SJCRH30 (cell line): ENCODE results near the gene FADS1. TPM values are rescaled to one million over a fixed set of nuclear protein-coding genes. Genes with fewer than 3 reads are reported as not detected.

Experiments used
- DNase-seq, 2 experiments: peaks; one replicate each; pipeline ENCODE4 v3.0.0-alpha.2; 2015 to 2020
- H3K27ac ChIP-seq: fragments of 250-450 bp; sonication (Bioruptor Pico); 2 replicates; pipeline ENCODE4 v1.5.1; 2020; ENCODE audit warnings: mild to moderate bottlenecking, moderate library complexity
- H3K27me3 ChIP-seq: fragments of 250-450 bp; sonication (Bioruptor Pico); 2 replicates; pipeline ENCODE4 v1.5.1; 2020; ENCODE audit warnings: mild to moderate bottlenecking, moderate library complexity
- H3K36me3 ChIP-seq: fragments of 250-450 bp; sonication (Bioruptor Pico); 2 replicates; pipeline ENCODE4 v1.5.1; 2020; ENCODE audit warnings: mild to moderate bottlenecking, moderate library complexity
- H3K4me1 ChIP-seq: fragments of 250-450 bp; sonication (Bioruptor Pico); 2 replicates; pipeline ENCODE4 v1.5.1; 2020; ENCODE audit warnings: mild to moderate bottlenecking, moderate library complexity
- H3K4me3 ChIP-seq: fragments of 250-450 bp; sonication (Bioruptor Pico); 2 replicates; pipeline ENCODE4 v1.5.1; 2020; ENCODE audit warnings: mild to moderate bottlenecking, moderate library complexity
- H3K9me3 ChIP-seq: fragments of 250-450 bp; sonication (Bioruptor Pico); replicated peaks from 2 replicates; pipeline ENCODE4 v1.5.1; 2020; ENCODE audit warnings: mild to moderate bottlenecking, moderate library complexity
- total RNA-seq: library from RNA; depleted of rRNA; stranded (reverse); fragments of >200 nt; shearing (Covaris generic); gene quantifications from 2 replicates; pipeline ENCODE4 v1.2.3, GENCODE V29; 2014

The FADS1 gene
- total RNA-seq, 1 experiment from 2014 or later: 105 TPM

DNA sequence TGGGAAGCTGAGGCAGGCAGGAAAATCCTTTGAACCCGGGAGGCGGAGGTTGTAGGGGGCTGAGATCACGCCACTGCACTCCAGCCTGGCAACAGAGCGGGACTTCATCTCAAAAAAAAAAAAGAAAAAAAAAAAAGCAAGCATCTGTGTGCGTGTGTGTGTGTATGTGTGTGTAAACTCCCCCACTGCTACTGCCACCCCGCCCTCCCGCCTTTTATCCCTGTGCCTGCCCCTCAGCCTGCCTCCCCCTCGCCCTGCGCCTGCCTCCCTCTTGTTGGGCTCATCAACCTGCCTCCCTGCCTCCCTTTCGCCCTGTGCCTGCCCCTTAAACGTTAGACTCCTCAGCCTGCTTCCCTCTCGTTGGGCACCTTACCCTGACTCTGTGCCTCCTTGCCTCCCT lies 42.4 kb downstream of the FADS1 start:
- Histone ChIP-seq H3K27me3 (no peaks in the 10 kb centered on the region), H3K4me3 (no peak overlapping the region), H3K27ac (no peak overlapping the region), H3K9me3 (no peaks in the 10 kb centered on the region), H3K36me3 (no peaks in the 10 kb centered on the region), H3K4me1 (peaks cover 9% of the 10 kb centered on the region; the same call in 1 of the 2 replicates)
- DNase-seq: no peak

DNA sequence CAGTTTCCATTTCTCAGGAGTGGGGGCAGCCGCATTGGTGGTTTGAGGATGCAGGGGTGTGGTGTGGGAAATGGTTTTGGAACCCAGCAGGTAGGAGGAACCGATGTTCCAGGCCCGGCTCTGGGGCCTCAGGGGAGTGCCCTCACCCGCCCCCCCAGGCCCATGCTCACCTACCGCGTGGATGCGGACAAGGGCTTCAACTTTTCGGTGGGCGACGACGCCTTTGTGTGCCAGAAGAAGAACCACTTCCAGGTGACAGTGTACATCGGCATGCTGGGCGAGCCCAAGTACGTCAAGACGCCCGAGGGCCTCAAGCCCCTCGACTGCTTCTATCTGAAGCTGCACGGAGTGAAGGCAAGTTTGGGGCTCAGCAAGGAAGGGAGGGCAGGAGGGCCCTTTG lies 43.0 kb downstream of the FADS1 start:
- Histone ChIP-seq H3K36me3 (no peaks in the 10 kb centered on the region), H3K4me3 (no peak overlapping the region), H3K9me3 (no peaks in the 10 kb centered on the region), H3K27ac (no peak overlapping the region), H3K27me3 (no peaks in the 10 kb centered on the region), H3K4me1 (peaks cover 13% of the 10 kb centered on the region; the same call in 1 of the 2 replicates)
- DNase-seq: no peak

DNA sequence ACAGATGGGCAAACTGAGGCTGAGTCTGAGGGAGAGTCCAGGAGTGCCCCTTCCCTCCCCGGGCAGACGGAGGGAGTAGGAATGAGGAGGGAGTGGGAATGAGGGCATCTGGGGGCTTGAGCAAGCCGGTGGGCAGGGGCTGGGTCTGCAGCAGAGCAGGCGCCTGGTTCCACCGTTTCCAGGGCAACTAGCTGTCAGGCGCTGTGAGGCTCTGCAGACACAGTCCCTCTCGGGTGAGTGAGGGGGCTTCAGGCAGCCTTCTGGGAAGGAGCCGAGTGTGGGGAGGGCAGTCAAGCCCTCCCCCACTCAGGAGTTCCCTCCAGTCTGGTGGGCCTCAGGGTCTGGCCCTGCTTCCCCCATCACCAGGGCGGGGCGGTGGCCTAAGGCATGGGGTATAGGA lies 43.4 kb downstream of the FADS1 start:
- Histone ChIP-seq H3K36me3 (no peaks in the 10 kb centered on the region), H3K9me3 (no peaks in the 10 kb centered on the region), H3K4me1 (peaks cover 13% of the 10 kb centered on the region; the same call in 1 of the 2 replicates), H3K27me3 (no peaks in the 10 kb centered on the region), H3K4me3 (no peak overlapping the region), H3K27ac (no peak overlapping the region)
- no peak for DNase-seq

DNA sequence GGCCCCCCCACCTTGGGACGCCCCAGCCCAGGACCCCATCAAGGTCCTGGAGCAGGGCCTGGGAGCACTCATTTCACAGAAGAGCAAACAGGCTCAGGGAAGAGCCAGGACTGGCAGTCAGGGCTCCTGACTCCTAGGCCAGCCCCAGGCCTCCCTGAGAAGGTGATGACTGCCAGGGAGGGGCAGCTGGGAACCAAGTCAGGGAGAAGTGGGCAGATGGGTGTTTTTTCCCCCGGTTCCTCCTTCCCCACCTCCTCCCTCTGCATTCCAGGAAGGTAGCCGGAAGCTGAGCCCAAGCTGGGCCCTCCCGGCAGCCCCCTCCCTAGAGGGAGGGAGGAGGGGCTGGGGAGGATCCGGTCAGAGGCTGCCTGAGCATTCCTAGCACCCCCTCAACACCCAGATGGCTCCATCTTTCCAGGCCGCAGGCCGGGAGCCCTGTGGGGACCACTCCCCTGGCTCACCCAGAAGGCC lies 44.8 kb downstream of the FADS1 start:
- no peaks in the 10 kb centered on the region for H3K36me3 ChIP-seq
- peaks cover 13% of the 10 kb centered on the region; the same call in 1 of the 2 replicates for H3K4me1 ChIP-seq
- no peaks in the 10 kb centered on the region for H3K9me3 ChIP-seq
- H3K4me3 ChIP-seq: no peak overlapping the region
- H3K27ac ChIP-seq: no peak overlapping the region
- DNase-seq: no peak
- no peaks in the 10 kb centered on the region for H3K27me3 ChIP-seq

DNA sequence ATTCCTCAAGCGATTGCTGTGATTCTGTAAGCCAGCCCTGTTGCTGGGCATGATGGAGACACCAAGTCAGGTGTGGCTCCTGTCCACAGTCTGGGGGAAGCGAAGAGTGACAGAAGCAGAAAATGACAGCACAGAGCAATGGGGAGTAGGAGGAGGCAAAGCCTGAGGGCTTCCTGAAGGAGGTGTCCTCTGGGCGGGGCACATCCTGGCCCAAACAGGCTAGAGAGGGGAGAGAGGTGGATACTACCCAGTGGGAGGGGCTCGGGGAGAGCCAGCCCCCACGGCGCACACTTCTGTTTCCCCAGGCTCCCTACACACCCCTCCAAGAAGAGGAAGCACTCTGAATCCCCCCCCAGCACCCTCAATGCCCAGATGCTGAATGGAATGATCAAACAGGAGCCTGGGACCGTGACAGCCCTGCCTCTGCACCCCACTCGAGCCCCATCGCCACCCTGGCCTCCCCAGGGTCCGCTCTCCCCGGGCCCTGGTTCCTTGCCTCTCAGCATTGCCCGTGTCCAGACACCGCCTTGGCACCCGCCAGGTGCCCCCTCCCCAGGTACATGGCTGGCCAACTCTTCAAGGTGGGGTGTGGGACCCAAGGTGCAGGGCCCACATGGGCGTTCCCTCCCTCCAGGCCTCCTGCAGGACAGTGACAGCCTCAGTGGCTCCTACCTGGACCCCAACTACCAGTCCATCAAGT lies 45.5 kb downstream of the FADS1 start:
- Histone ChIP-seq H3K4me1 (peaks cover 19% of the 10 kb centered on the region; the same call in 1 of the 2 replicates), H3K27ac (no peak overlapping the region), H3K4me3 (no peak overlapping the region), H3K9me3 (no peaks in the 10 kb centered on the region), H3K36me3 (no peaks in the 10 kb centered on the region), H3K27me3 (no peaks in the 10 kb centered on the region)
- no peak for DNase-seq

DNA sequence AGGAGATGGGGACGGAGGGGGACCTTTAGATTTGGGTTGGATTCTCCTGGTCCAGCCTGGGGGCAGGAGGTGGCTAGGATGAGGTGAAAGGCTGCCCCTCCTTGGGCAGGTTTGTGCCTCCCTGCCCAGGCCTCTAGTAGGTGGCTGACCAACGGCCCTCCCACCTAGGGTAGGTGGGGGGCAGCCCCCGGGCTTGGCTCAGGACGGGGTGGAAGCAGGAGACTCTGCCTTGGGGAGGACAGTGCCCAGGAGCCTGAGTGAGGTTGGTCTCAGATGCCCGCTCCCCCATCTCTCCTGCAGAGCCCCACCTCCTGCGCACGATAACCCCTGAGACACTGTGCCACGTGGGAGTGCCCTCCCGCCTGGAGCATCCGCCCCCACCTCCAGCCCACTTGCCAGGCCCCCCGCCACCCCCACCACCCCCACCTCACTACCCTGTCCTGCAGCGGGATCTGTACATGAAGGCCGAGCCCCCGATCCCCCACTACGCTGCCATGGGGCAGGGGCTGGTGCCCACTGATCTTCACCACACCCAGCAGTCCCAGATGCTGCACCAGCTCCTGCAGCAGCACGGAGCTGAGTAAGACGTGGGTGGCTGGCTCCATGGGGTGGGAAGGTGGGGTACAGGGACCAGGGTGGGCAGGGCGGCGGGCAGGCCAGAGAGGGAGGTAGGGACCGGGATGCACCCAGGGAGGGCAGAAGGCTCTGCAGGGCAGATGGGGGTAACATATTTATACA lies 46.7 kb downstream of the FADS1 start:
- peaks cover 24% of the 10 kb centered on the region; the same call in 1 of the 2 replicates for H3K4me1 ChIP-seq
- no peak overlapping the region for H3K4me3 ChIP-seq
- DNase-seq: no peak
- H3K27me3 ChIP-seq: no peaks in the 10 kb centered on the region
- H3K9me3 ChIP-seq: no peaks in the 10 kb centered on the region
- H3K27ac ChIP-seq: no peak overlapping the region
- no peaks in the 10 kb centered on the region for H3K36me3 ChIP-seq

DNA sequence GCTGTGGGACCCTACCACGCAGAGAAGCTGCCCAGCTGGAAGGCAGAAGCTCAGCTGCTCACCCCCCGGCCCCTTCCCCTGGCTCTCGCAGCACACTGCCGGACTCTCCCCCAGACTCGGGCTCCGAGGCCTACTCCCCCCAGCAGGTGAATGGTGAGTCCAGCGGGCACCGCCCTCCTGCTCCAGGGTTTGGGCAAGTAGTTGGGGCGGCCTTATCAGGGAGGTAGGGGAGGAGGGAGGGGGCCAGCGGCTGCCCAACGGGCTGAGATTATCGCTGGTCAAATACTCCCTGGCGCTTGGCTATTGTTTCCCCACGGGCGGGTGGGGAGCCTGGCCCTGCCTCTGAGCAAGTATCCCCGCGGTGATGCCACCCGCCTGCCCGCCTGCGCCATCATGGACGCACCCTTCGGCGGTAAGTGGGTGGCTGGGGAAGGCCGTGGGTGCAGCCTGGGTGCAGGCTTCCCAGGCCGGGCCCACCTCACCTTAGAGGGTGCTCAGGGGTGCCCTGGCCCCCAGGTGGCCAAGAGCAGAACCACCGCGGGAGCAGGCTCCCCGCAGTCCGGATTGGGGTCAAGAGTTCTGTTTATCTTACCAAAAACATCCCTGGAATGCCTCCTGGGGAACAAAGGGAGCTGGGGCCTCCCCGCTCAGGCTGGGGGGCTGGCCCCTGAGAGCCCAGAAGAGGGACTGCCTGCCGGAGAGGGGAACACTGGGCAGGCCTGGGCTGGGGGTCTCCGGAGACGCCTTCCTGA lies 47.5 kb downstream of the FADS1 start:
- no peaks in the 10 kb centered on the region for H3K9me3 ChIP-seq
- no peaks in the 10 kb centered on the region for H3K36me3 ChIP-seq
- H3K4me1 ChIP-seq: peaks cover 24% of the 10 kb centered on the region; the same call in 1 of the 2 replicates
- no peak overlapping the region for H3K27ac ChIP-seq
- H3K4me3 ChIP-seq: no peak overlapping the region
- H3K27me3 ChIP-seq: no peaks in the 10 kb centered on the region
- no peak for DNase-seq

DNA sequence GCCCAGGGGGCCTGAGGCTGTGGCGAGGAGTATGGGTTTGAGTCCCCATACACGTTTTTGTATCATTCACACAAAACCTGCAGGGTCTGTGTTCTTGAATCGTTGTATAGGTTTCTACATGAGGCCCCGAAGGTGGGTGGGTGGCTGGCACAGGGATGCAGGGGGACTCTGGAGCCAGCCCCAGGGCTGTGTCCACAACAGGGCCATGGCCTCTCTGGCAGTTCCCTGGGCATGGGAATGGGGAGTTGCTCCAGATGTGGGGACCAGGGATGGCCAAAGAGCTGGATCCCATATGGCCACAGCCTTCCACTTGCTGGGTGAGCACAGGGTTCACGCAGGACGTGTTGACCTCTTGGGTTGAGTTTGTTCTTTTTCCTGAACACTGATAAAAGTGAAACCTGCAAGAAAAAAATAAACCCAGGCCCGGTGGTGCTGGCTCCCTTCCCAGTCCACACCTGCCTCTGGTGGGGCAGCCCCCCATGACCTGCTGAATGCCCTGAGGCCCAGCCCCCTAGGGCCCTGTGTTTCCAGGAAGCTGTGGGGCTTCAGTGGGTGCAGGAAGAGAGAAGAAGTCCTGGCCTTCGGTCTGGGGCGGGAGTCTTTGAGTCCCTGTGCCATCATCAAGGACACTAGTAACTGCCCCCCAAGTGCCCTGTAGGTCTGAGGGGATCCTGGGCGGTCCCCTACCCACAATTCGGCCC lies 48.3 kb downstream of the FADS1 start:
- Histone ChIP-seq H3K4me1 (peaks cover 24% of the 10 kb centered on the region; the same call in 1 of the 2 replicates), H3K4me3 (no peak overlapping the region), H3K27ac (no peak overlapping the region), H3K27me3 (no peaks in the 10 kb centered on the region), H3K36me3 (no peaks in the 10 kb centered on the region), H3K9me3 (no peaks in the 10 kb centered on the region)
- no peak for DNase-seq

DNA sequence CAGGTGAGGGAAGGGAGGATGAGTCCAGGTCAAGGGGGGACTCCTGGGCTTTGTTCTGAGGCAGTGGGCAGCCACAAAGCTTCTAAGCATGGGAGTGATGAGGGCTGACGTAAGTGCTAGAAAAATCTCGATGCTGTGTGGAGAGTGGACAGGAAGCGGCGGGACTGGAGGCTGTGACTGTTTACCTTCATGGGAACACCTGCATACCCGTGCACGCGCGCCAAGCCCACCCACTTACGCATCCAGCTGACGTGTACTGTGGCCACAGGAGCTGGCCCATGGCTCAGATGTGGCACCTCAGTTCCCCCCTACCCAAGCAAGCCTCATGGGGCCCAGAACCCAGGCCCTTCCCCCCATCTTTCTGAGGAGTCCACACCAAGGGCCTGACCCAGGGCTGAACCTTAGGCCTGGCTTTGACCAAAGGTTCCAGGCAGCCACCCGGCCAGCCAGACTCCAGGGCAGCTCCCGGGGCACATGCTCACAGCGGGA lies 50.4 kb downstream of the FADS1 start:
- peaks cover 20% of the 10 kb centered on the region; the same call in 1 of the 2 replicates for H3K4me1 ChIP-seq
- H3K9me3 ChIP-seq: no peaks in the 10 kb centered on the region
- no peak overlapping the region for H3K4me3 ChIP-seq
- no peak overlapping the region for H3K27ac ChIP-seq
- H3K27me3 ChIP-seq: peaks cover 13% of the 10 kb centered on the region; the same call in 1 of the 2 replicates
- no peak for DNase-seq
- H3K36me3 ChIP-seq: no peaks in the 10 kb centered on the region

DNA sequence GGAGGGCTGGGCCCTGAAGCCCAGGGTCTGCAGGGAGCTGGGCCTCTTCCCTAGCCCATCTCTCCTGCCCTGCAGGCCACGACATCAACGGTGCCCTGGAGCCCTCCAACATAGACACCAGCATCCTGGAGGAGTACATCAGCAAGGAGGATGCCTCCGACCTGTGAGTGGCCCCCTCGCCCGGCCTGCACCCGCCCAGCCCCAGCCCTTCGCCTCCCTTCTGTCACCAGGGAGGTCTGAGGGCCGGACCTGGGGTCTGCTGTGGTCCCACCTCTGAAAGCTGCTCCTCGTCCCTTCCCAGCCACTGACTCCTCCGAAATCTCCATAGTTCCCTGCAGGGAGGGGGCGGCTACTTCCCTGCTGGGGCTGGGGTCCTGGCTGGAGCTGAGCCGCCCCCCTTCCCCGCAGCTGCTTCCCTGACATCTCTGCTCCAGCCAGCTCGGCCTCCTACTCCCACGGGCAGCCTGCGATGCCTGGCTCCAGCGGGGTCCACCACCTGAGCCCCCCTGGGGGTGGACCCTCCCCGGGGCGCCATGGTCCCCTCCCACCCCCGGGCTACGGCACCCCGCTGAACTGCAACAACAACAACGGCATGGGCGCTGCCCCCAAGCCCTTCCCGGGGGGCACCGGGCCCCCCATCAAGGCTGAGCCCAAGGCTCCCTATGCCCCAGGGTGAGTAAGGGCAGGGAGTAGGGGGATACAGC lies 51.1 kb downstream of the FADS1 start:
- H3K27ac ChIP-seq: no peak overlapping the region
- DNase-seq: no peak
- H3K9me3 ChIP-seq: no peaks in the 10 kb centered on the region
- no peak overlapping the region for H3K4me3 ChIP-seq
- peaks cover 20% of the 10 kb centered on the region; the same call in 1 of the 2 replicates for H3K4me1 ChIP-seq
- no peaks in the 10 kb centered on the region for H3K36me3 ChIP-seq
- peaks cover 13% of the 10 kb centered on the region; the same call in 1 of the 2 replicates for H3K27me3 ChIP-seq

DNA sequence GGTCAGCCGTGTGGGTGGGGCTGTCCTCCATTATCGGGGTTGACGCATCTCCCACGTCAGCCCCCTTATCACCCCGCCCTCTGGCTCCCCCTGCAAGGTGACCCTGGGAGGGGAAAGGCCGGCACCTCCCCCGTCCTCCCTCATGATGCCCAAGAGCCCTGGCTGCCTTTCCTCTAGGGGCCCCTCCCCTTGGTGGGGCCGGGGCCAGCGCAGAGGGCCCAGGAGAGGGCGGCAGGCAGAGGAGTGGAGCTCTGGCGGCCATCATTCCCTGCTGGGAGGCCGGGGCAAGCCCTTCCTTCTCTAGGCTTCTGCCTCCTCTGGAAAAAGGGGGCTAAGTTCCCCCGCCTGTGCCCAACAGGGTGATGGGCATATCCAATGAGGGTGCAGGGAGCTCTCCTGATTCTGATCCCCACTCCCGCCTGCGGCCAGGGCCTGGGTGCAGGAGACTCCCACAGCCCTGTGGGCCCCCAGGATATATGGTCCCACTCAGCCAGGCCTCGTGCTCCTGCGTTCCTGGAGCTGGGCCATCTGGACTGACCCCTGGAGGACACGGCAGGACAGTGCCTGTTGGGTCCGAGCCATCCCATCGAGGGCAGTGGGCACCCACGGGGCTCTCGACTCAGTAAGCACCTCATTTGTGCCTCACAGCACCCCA lies 52.1 kb downstream of the FADS1 start:
- peaks cover 13% of the 10 kb centered on the region; the same call in 1 of the 2 replicates for H3K27me3 ChIP-seq
- H3K4me3 ChIP-seq: no peak overlapping the region
- H3K36me3 ChIP-seq: no peaks in the 10 kb centered on the region
- DNase-seq: no peak
- no peak overlapping the region for H3K27ac ChIP-seq
- H3K9me3 ChIP-seq: no peaks in the 10 kb centered on the region
- peaks cover 18% of the 10 kb centered on the region; the same call in 1 of the 2 replicates for H3K4me1 ChIP-seq

DNA sequence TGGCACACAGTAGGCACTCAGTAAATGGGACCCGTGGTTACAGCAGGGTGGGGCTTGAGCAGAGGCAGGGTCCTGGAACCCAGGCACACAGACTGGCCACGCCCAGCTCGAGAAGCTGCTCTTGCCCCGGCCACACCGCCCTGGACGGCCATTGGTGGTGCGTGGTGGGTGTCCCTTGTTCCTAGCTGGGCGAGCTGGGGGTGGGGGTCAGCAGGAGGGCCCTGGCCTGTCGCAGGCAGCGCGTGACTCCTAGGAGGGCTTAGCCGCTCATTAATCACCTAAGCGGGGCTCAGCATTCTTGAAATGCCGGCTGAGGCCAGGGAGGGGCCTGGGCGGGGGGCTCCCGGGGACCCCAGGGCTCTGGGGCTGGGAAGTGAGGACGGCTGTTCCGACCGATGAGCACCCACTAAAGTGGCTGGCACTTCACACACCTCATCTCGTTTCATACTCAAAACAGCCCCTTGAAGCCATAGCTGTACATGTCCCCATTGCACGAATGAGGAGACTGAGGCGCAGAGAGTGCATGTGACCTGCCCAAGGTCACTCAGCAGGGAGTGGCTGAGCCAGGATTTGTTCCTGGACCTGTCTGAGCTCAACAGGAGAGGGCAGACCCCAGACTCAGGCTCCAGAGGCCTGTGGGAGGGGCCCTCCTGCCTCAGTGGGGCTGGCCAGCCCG lies 52.7 kb downstream of the FADS1 start:
- Histone ChIP-seq H3K27me3 (peaks cover 13% of the 10 kb centered on the region; the same call in 1 of the 2 replicates), H3K4me1 (peaks cover 12% of the 10 kb centered on the region; the same call in 1 of the 2 replicates), H3K27ac (no peak overlapping the region), H3K4me3 (no peak overlapping the region), H3K9me3 (no peaks in the 10 kb centered on the region), H3K36me3 (no peaks in the 10 kb centered on the region)
- DNase-seq: no peak

DNA sequence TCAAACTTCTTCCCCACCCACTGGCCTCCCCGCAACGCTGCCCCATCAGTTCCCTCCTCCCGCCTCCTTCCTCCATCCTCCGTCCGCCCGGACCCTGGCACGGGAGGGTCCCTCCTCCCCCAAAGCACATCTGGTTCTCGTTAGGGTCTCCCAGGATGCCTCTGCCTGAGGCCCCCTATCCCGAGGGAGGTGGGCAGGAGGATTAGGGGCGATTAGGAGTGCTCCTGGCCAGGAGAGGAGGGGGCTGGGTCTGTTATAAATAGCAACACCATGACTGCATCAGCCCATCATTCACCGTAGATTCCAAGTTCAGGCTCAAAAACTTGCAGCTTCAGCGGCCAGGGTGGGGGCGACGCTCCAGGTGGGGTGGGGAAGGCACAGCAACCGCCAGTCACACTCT lies 54.0 kb downstream of the FADS1 start:
- H3K4me1 ChIP-seq: peaks cover 11% of the 10 kb centered on the region; the same call in 1 of the 2 replicates
- peaks cover 13% of the 10 kb centered on the region; the same call in 1 of the 2 replicates for H3K27me3 ChIP-seq
- H3K9me3 ChIP-seq: no peaks in the 10 kb centered on the region
- no peaks in the 10 kb centered on the region for H3K36me3 ChIP-seq
- H3K4me3 ChIP-seq: no peak overlapping the region
- H3K27ac ChIP-seq: no peak overlapping the region
- no peak for DNase-seq
